Measurements from ENCODE around the gene ABCD3. TPM values are rescaled to one million over a fixed set of nuclear protein-coding genes. Genes with fewer than 3 reads are reported as not detected.

Gene ABCD3
- polyA plus RNA-seq, 1 of the 3 experiments (the other 2 are of a cell fraction), result 6.5 TPM

GRCh38 chr1:94555091-94555490 lies 136.9 kb downstream of the ABCD3 start:
- CTCF ChIA-PET, result interaction anchor here (1.2 to 1.5 kb wide), 2 partner anchors 13 to 251 kb away, joined by 3 to 5 read pairs; partner anchors contain the start of gene F3
- no peak for TF ChIP-seq YY1 (IDR thresholded peaks at IDR 0.05; ENCODE audit: low read depth)
- TF ChIP-seq SMC3 (IDR thresholded peaks at IDR 0.05; ENCODE audit: low read depth, low read length), result no peak
- TF ChIP-seq MAX (IDR thresholded peaks at IDR 0.05; ENCODE audit: low read depth), result no peak
- DNase-seq, result no peak

GRCh38 chr1:94559921-94560320 lies 141.7 kb downstream of the ABCD3 start:
- no peak overlapping the region for H2AFZ ChIP-seq (ENCODE audit: low read depth)
- WGBS (ENCODE audit: low lambda C conversion rate), result 93% methylated on average over 1 of the region's 1 CpG
- H3K4me1 ChIP-seq (ENCODE audit: control insufficient read depth in 1 of 2, insufficient read depth in 2 of 2, low read depth in 1 of 2, low read length in 1 of 2), result peaks cover 0 to 6% of the 10 kb centered on the region in 2 experiments; a peak in 1 of 4 replicates
- H4K20me1 ChIP-seq (ENCODE audit: insufficient read depth), result no peaks in the 10 kb centered on the region
- no peak for TF ChIP-seq RFX5 (IDR thresholded peaks at IDR 0.05; ENCODE audit: low read length)
- TF ChIP-seq RAD21 (IDR thresholded peaks at IDR 0.05; ENCODE audit: low read length), result no peak
- no peak for TF ChIP-seq MXI1 (IDR thresholded peaks at IDR 0.05; ENCODE audit: low read depth, low read length)
- CTCF ChIA-PET, result no interaction called here
- H3K4me3 ChIP-seq (ENCODE audit: low read depth in 2 of 2, low read length in 1 of 2), result no peak overlapping the region
- no peaks in the 10 kb centered on the region for H3K9me2 ChIP-seq
- no peak overlapping the region for H3K9ac ChIP-seq
- H3K27me3 ChIP-seq (ENCODE audit: insufficient read depth), result no peaks in the 10 kb centered on the region
- H3K79me2 ChIP-seq (ENCODE audit: insufficient read depth), result no peaks in the 10 kb centered on the region
- no peak for DNase-seq
- H3K36me3 ChIP-seq (replicated peaks in 1 of 2; ENCODE audit: control insufficient read depth in 1 of 2, insufficient read depth in 2 of 2, low read length in 1 of 2), result no peaks in the 10 kb centered on the region
- H3K27ac ChIP-seq (ENCODE audit: low read depth in 2 of 2, low read length in 1 of 2), result no peak overlapping the region
- no peak overlapping the region for H3K4me2 ChIP-seq
- no peaks in the 10 kb centered on the region for H3K9me3 ChIP-seq
- POLR2A ChIA-PET, result no interaction called here
- no peaks in the 10 kb centered on the region for H3F3A ChIP-seq (replicated peaks; ENCODE audit: insufficient read depth)

More at GRCh38 chr1:94555091-94555490, 136.9 kb downstream of the ABCD3 start:
- Histone ChIP-seq H4K20me1 (ENCODE audit: insufficient read depth) (no peaks in the 10 kb centered on the region), H3K27ac (ENCODE audit: low read depth in 2 of 2, low read length in 1 of 2) (no peak overlapping the region; a peak in 1 of 4 replicates), H3K4me2 (no peak overlapping the region), H3K79me2 (ENCODE audit: insufficient read depth) (no peaks in the 10 kb centered on the region), H3K4me3 (ENCODE audit: low read depth in 2 of 2, low read length in 1 of 2) (no peak overlapping the region), H3F3A (replicated peaks; ENCODE audit: insufficient read depth) (no peaks in the 10 kb centered on the region), H3K36me3 (replicated peaks in 1 of 2; ENCODE audit: control insufficient read depth in 1 of 2, insufficient read depth in 2 of 2, low read length in 1 of 2) (no peaks in the 10 kb centered on the region), H3K4me1 (ENCODE audit: control insufficient read depth in 1 of 2, insufficient read depth in 2 of 2, low read depth in 1 of 2, low read length in 1 of 2) (peaks cover 0 to 32% of the 10 kb centered on the region in 2 experiments; a peak in 1 of 4 replicates), H2AFZ (ENCODE audit: low read depth) (no peak overlapping the region), H3K27me3 (ENCODE audit: insufficient read depth) (no peaks in the 10 kb centered on the region), H3K9me2 (no peaks in the 10 kb centered on the region), H3K9ac (no peak overlapping the region), H3K9me3 (no peaks in the 10 kb centered on the region)
- 85% methylated on average over 5 of the region's 5 CpGs for WGBS (ENCODE audit: low lambda C conversion rate)
- POLR2A ChIA-PET, result no interaction called here

DNA sequence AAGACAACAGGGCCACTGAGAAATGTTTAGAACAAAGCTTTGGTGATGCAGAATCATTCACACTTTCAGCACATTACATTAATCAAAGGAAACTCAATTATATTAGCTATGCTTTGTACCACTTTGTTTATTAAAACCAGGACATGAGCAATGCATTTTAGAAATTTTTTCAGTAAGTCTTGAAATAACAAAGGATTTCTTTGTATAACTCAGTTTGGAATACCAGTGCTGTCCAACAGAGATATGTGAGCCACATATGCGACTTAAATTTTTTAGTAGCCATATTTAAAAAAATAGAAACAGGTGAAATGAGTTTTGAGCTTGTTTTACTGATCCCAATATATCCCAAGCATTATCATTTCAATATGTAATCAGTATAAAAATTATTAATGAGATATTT lies 142.1 kb downstream of the ABCD3 start:
- Histone ChIP-seq H3K27me3 (ENCODE audit: insufficient read depth) (no peaks in the 10 kb centered on the region), H3K4me2 (no peak overlapping the region), H3F3A (replicated peaks; ENCODE audit: insufficient read depth) (no peaks in the 10 kb centered on the region), H4K20me1 (ENCODE audit: insufficient read depth) (no peaks in the 10 kb centered on the region), H3K36me3 (replicated peaks in 1 of 2; ENCODE audit: control insufficient read depth in 1 of 2, insufficient read depth in 2 of 2, low read length in 1 of 2) (no peaks in the 10 kb centered on the region), H3K9me3 (no peaks in the 10 kb centered on the region), H3K79me2 (ENCODE audit: insufficient read depth) (no peaks in the 10 kb centered on the region), H3K27ac (ENCODE audit: low read depth in 2 of 2, low read length in 1 of 2) (no peak overlapping the region), H3K9me2 (no peaks in the 10 kb centered on the region), H3K4me3 (ENCODE audit: low read depth in 2 of 2, low read length in 1 of 2) (no peak overlapping the region), H2AFZ (ENCODE audit: low read depth) (no peak overlapping the region), H3K4me1 (ENCODE audit: control insufficient read depth in 1 of 2, insufficient read depth in 2 of 2, low read depth in 1 of 2, low read length in 1 of 2) (peaks cover 0 to 2% of the 10 kb centered on the region in 2 experiments; a peak in 1 of 4 replicates), H3K9ac (no peak overlapping the region)
- POLR2A ChIA-PET, result no interaction called here
- WGBS (ENCODE audit: low lambda C conversion rate), result 74% methylated on average over 1 of the region's 1 CpG
- no peak for DNase-seq
- TF ChIP-seq MAX (IDR thresholded peaks at IDR 0.05; ENCODE audit: low read depth), result no peak
- TF ChIP-seq EP300 (IDR thresholded peaks at IDR 0.05; ENCODE audit: borderline replicate concordance in 1 of 2, low read depth in 1 of 2, low read length in 1 of 2), result no peak
- TF ChIP-seq RCOR1 (IDR thresholded peaks at IDR 0.05; ENCODE audit: low read length), result no peak
- TF ChIP-seq EZH2phosphoT487 (IDR thresholded peaks at IDR 0.05; ENCODE audit: borderline replicate concordance, low read depth), result no peak
- TF ChIP-seq TCF12 (IDR thresholded peaks at IDR 0.05), result no peak
- no peak for TF ChIP-seq MEF2A (IDR thresholded peaks at IDR 0.05; ENCODE audit: borderline replicate concordance, low read depth)
- TF ChIP-seq FOSL2 (IDR thresholded peaks at IDR 0.05; ENCODE audit: borderline replicate concordance, low read depth), result no peak
- no peak for TF ChIP-seq FOXJ3 (CRISPR knock-in tag; IDR thresholded peaks at IDR 0.05)
- no peak for TF ChIP-seq ELF1 (IDR thresholded peaks at IDR 0.05)
- TF ChIP-seq, protein P1, sequence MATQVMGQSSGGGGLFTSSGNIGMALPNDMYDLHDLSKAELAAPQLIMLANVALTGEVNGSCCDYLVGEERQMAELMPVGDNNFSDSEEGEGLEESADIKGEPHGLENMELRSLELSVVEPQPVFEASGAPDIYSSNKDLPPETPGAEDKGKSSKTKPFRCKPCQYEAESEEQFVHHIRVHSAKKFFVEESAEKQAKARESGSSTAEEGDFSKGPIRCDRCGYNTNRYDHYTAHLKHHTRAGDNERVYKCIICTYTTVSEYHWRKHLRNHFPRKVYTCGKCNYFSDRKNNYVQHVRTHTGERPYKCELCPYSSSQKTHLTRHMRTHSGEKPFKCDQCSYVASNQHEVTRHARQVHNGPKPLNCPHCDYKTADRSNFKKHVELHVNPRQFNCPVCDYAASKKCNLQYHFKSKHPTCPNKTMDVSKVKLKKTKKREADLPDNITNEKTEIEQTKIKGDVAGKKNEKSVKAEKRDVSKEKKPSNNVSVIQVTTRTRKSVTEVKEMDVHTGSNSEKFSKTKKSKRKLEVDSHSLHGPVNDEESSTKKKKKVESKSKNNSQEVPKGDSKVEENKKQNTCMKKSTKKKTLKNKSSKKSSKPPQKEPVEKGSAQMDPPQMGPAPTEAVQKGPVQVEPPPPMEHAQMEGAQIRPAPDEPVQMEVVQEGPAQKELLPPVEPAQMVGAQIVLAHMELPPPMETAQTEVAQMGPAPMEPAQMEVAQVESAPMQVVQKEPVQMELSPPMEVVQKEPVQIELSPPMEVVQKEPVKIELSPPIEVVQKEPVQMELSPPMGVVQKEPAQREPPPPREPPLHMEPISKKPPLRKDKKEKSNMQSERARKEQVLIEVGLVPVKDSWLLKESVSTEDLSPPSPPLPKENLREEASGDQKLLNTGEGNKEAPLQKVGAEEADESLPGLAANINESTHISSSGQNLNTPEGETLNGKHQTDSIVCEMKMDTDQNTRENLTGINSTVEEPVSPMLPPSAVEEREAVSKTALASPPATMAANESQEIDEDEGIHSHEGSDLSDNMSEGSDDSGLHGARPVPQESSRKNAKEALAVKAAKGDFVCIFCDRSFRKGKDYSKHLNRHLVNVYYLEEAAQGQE (IDR thresholded peaks at IDR 0.05; ENCODE audit: low read depth, low read length), result no peak
- no peak for TF ChIP-seq YY1 (IDR thresholded peaks at IDR 0.05; ENCODE audit: low read depth)
- TF ChIP-seq CTCF (IDR thresholded peaks at IDR 0.05), result no peak
- no peak for TF ChIP-seq NRF1 (IDR thresholded peaks at IDR 0.05; ENCODE audit: low read depth, low read length)
- CTCF ChIA-PET, result no interaction called here
